GM18909 (cell line): ENCODE data around the gene VEGFC.

Source experiments
- ATAC-seq: cut with Tn5 transposase; IDR thresholded peaks from one replicate; pipeline ENCODE4 v1.9.1; 2021; ENCODE audit warnings: mild to moderate bottlenecking; ENCODE audit not compliant: unreplicated experiment, poor library complexity

VEGFC gene

DNA sequence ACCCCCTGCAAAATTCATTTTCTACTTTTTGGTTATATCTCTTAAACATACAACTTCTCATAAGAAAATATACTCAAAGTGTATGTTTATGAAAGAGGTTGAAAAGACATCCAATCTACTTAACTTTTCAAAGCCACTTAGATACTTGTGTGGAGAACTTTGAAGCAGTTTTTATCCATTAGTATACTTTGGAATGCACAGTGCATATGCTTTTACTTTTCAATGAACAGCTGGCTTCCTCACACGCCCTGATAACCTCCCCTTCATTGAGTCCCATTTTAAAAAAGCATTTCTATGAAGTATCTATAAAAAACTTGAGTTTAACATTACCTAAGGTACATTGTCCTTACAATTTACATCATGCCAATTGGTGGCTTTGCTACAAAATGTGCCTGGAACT lies 73.8 kb downstream of the VEGFC start:
- ATAC-seq, result no peak

GRCh38 chr4:176717237-176717636 lies 75.5 kb downstream of the VEGFC start:
- ATAC-seq, result no peak

- no peak for ATAC-seq
Measured at GRCh38 chr4:176709417-176709816, 83.3 kb downstream of the VEGFC start.

- ATAC-seq, result no peak
Measured at GRCh38 chr4:176708771-176709311, 83.9 kb downstream of the VEGFC start.

- no peak for ATAC-seq
Measured at GRCh38 chr4:176690716-176691115, 102.0 kb downstream of the VEGFC start.

- no peak for ATAC-seq
Measured at GRCh38 chr4:176680668-176681180, 112.0 kb downstream of the VEGFC start.

DNA sequence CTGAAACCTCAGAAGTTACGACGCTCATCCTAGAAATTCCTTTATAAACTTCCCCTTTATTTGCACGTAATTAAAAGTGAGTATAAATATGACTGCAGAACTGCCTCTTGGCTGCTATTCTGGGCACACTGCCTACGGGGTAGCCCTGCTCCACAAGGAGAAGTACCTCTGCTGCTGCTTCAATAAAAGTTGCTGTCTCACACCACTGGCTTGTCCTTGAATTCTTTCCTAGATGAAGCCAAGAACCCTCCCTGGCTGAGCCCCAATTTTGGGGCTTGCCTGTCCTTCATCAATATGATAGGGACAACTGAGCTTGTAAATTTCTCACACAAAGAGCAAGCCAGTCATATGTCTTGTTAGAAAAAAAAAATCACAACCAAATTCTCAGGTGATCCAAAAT lies 115.8 kb downstream of the VEGFC start:
- no peak for ATAC-seq

- ATAC-seq, result no peak
Measured at GRCh38 chr4:176675810-176676209, 116.9 kb downstream of the VEGFC start.

- no peak for ATAC-seq
Measured at GRCh38 chr4:176671532-176671931, 121.2 kb downstream of the VEGFC start.

GRCh38 chr4:176668324-176668723 lies 124.4 kb downstream of the VEGFC start:
- no peak for ATAC-seq

DNA sequence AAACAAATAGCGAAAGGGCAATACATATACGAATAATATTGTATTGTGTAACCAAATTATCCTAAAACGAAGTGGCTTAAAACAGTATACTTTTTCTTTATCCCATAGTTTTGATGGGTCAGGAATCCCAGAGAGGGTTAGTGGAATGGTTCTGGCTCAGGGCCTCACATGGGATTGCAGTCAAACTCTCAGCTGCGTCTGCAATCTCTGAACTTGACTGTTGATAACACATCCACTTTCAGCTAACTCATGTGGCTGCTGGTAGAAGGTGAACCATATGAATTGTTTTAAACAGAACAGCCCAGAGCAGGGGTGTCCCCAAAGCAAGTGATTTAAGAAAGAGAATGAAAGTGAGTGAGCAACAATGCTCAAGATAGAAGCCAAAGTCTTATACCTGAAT lies 127.8 kb downstream of the VEGFC start:
- ATAC-seq, result no peak

DNA sequence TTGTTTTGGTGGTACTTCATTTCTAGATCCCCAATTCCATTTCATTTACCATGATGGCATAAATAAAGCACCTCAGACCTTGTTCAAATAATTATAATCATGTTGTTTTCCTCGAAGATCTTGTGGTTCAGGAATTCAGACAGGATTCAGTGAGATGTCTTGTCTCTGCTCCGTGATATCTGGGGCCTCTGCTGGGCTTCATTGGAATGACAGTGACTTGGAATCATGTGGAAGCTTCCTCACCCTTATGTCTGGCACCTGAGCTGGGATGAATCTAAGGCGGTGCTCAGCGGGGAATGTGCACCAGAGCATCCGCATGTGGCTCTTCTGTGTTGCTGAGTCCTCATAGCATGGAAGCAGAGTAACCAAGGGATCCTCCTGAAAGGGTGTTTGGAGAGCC lies 132.2 kb downstream of the VEGFC start:
- no peak for ATAC-seq

GRCh38 chr4:176656108-176656507 lies 136.6 kb downstream of the VEGFC start:
- no peak for ATAC-seq

DNA sequence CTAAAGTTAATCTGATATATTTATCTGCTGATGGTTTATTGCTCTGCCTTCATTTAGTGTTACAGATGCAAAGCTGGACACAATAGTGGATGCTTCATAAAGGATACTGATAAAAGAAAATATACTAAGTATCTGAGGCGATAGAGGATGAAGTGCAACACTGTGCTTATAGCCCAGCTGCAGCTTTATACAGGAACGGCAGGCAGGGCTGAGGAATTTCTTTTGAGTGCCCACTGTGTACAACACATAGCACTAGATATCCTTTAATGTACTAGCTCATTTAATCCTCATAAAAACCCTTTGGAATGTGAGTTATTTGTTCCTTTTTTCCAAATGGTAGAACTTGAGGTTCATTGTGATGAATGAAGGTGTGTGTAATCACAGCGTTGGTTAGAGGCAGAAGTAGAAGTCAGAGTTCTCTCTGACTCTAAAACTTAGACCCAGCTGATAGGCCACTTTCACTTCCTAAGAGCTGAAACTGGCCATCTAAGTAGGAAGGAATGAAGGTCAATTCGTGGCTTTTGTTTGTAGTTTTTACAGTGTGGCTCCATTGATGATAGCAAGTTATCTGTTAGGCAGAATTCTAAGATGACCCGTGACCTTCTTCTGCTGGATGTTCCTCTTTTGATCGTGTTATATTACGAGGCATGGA lies 138.0 kb downstream of the VEGFC start:
- ATAC-seq, result no peak

DNA sequence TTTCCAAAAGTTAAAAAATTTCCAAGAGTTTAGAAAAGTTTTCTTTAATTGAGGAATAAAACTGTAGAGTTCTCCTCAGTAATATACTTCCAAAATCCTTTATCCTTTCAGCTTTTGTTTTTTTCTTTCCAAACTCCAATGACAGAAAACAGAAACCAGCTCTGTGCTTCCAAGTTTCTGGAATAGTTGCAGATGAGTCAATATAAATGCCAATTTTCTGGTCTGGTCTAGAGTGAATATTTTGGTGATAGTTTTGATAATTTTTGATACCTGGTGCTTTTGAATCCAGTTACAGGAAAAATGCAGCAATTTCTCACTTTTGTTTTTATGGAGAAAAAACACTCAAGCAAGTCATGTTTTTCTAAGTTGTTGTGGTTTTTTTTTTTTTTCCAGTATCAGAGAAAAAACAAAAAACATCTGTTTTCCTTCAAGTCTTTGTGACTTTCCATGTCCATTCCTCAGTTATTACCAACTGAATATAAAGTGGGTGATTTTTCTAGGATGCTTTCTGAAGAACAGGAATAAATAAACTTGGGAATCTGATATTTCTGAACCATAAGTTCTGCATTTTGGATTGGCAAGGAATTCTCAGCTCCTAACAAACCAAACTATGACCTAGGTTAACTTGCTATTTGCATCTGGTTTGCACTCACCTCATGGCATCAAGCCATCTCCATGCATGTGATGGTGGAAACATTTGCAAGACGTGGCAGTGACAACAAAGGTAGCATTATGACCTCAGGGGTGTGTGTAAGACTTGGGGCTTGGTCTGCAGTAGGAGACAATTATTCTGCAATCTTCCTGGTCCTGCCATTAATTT lies 139.1 kb downstream of the VEGFC start:
- no peak for ATAC-seq

GRCh38 chr4:176646311-176646710 lies 146.4 kb downstream of the VEGFC start:
- no peak for ATAC-seq

GRCh38 chr4:176645246-176645960 lies 147.3 kb downstream of the VEGFC start:
- ATAC-seq, result no peak

DNA sequence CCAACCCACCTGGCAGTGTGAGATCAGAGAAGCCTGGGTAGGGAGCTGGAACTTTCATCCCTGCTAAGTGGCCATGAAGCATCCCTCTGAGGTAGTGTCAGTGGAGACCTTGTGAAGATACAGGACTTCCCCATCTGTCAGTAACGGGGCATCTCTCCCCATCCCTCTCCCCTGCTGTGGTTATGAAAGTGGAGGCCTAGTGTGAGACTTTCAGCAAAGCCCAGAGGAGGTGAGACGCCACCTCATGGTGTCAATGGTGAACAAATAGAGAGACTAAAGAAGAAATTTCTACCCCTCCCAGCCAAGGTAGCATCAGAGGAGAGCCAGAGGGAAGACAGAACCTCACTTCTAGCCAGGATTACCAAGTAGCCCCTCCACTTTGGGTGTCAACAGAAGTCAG lies 150.2 kb downstream of the VEGFC start:
- ATAC-seq, result peak; percentile 67

DNA sequence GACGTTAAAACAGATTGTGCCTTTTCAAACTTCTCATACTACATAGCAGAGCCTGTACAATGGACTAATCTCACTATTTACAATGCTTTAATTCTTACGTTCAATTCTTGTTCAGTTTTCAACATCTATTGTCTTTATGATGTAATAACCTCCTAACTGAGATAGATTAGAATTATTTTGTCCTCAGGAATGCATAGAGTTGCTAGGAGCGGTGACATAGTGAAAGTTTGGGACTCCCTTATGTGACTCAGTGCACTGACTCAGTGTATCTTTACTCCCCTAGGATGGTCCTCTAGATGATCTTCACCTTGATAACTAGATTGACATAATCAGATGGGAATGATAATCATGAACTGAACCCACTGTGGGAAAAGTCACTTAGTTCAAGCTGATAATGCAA lies 151.5 kb downstream of the VEGFC start:
- no peak for ATAC-seq

DNA sequence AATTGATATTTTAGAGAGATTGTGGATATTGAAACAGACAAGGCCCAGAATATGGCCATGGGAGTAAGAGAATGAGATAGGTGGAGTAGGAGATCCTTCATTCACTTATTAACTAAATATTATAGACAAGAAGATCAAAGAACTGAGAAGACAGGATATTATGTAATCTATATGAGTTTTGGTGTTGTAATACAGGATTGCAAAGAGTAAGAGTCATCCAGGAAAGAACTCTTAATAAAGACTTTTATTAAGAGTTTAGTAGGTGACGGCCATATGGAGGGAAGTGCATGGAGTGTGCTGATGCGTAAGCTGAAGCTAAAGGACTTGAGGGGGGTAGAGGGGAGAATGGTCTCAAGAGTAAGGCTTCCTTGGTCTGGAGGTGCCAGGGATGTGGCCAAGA lies 153.7 kb downstream of the VEGFC start:
- no peak for ATAC-seq

- no peak for ATAC-seq
Measured at GRCh38 chr4:176636292-176636691, 156.4 kb downstream of the VEGFC start.
